HEK293T (cell line): ENCODE data around the gene SLMAP.

ENCODE experiments used
- BHLHE40 ChIP-seq: fragments of 450-650 bp; IDR thresholded peaks from 2 replicates; pipeline ENCODE4 v1.6.1; 2016; ENCODE audit warnings: mild to moderate bottlenecking, moderate library complexity, borderline replicate concordance
- CTBP1 ChIP-seq: fragments of 450-650 bp; IDR thresholded peaks from 2 replicates; pipeline ENCODE4 v1.6.1; 2016; ENCODE audit warnings: borderline replicate concordance
- FOXM1 ChIP-seq: fragments of 450-650 bp; IDR thresholded peaks from 2 replicates; pipeline ENCODE4 v1.6.1; 2017; ENCODE audit warnings: mild to moderate bottlenecking, borderline replicate concordance
- SP1 ChIP-seq: fragments of 450-650 bp; IDR thresholded peaks from 2 replicates; pipeline ENCODE4 v1.6.1; 2017
- TARDBP ChIP-seq: fragments of 450-650 bp; IDR thresholded peaks from 2 replicates; pipeline ENCODE4 v1.6.1; 2016

DNA sequence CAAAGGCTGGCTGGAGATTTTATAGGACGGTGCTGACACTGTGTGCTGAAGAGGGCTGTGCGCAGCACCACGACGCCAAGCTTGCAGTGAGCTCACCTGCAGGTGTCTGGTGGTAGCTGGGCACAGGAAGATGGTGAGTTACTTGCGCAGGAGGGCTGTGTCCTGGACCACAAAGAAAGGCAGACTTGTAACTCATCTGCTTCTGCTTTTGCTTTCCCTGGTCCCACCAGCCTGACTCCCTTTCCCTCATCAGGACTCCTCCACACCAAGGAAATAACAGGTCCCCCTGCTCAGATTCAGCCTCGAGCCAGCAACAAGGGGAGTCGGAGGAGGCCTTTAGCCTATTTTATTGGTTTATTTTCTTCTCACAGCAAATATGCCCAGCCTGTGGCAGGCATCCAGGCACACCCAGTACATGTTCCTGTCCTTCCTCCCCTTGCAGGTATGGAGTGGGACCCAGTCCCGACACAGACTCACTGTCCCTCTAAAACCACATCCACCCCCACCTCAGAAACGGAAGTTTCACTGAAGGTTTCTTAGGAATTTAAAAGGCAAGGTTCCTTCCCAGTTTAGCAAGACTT, 216.5 kb downstream of the SLMAP start:
- TF ChIP-seq BHLHE40: no peak
- TF ChIP-seq TARDBP: no peak
- no peak for TF ChIP-seq SP1
- no peak for TF ChIP-seq CTBP1
- TF ChIP-seq FOXM1: no peak
